Activated CD8-positive, alpha-beta T cell treated with anti-CD3 and anti-CD28 coated beads for 36 hours (primary cell): ENCODE results near the gene EPAS1. TPM values are rescaled to one million over a fixed set of nuclear protein-coding genes. Genes with fewer than 3 reads are reported as not detected.

Source experiments
- ATAC-seq: fragments of 200-7000 bp; cut with Tn5 transposase; one replicate; pipeline ENCODE4 v1.10.0; 2021; ENCODE audit warnings: mild to moderate bottlenecking, moderate library complexity
- CTCF ChIA-PET: fragments of 350-600 bp; sonication (Branson Sonifier 250); formaldehyde crosslinking; loops from one replicate; lab custom pipeline; 2021; ENCODE audit warnings: antibody characterized with exemption; lab: Charles Lee
- POLR2A ChIA-PET: fragments of 350-600 bp; sonication (Branson Sonifier 250); formaldehyde crosslinking; loops from one replicate; lab custom pipeline; 2021; ENCODE audit warnings: antibody characterized with exemption; lab: Charles Lee
- DNase-seq: peaks from one replicate; pipeline ENCODE4 v3.0.0-alpha.2; 2020
- H3K27ac Mint-ChIP-seq: one replicate; pipeline ENCODE4 v1.8.0; 2021; ENCODE audit warnings: mild to moderate bottlenecking, mixed read lengths
- H3K27me3 Mint-ChIP-seq: one replicate; pipeline ENCODE4 v1.8.0; 2021; ENCODE audit warnings: mixed read lengths
- H3K36me3 Mint-ChIP-seq: one replicate; pipeline ENCODE4 v1.8.0; 2021; ENCODE audit warnings: low read depth, mixed read lengths
- H3K4me1 Mint-ChIP-seq: one replicate; pipeline ENCODE4 v1.8.0; 2021; ENCODE audit warnings: low read depth, mixed read lengths
- H3K4me3 Mint-ChIP-seq: one replicate; pipeline ENCODE4 v1.8.0; 2021; ENCODE audit warnings: mild to moderate bottlenecking, moderate library complexity, mixed read lengths
- H3K9me3 Mint-ChIP-seq: one replicate; pipeline ENCODE4 v1.8.0; 2021; ENCODE audit warnings: mixed read lengths
- CTCF ChIP-seq: fragments of 200-600 bp; IDR thresholded peaks from one replicate; pipeline ENCODE4 v1.8.0; 2022; ENCODE audit warnings: antibody characterized with exemption, mild to moderate bottlenecking
- intact Hi-C: fragments of 100-400 bp; cut with micrococcal nuclease; formaldehyde crosslinking; loops from one replicate; pipeline ENCODE4 v1.10.0; 2022
- total RNA-seq, 2 experiments: library from RNA; stranded (reverse); gene quantifications; one replicate each; pipeline ENCODE4 v1.2.3, GENCODE V29; 2021

EPAS1 gene
- total RNA-seq, 2 experiments from 2014 or later = 8.3 to 12.2 TPM

GRCh38 chr2:46298522-46299353 lies 1.5 kb downstream of the EPAS1 start:
- Mint-ChIP-seq H3K9me3 (no peaks in the 10 kb centered on the region), H3K27ac (no peak overlapping the region), H3K4me1 (peaks cover 27% of the 10 kb centered on the region), H3K4me3 (peak overlapping the region; percentile 77), H3K27me3 (peaks cover 61% of the 10 kb centered on the region), H3K36me3 (no peaks in the 10 kb centered on the region)
- CTCF ChIA-PET = interaction anchor here (0.6 to 1.6 kb wide), 2 partner anchors 51 to 234 kb away, joined by 3 read pairs; no protein-coding TSS in a partner anchor
- peak; percentile 4 for ATAC-seq
- peak; percentile 45 for DNase-seq
- TF ChIP-seq CTCF = no peak
- intact Hi-C loops = no loop called here
- POLR2A ChIA-PET = no interaction called here

GRCh38 chr2:46299365-46300263 lies 2.4 kb downstream of the EPAS1 start:
- Mint-ChIP-seq H3K9me3 (no peaks in the 10 kb centered on the region), H3K4me1 (peaks cover 35% of the 10 kb centered on the region), H3K27me3 (peaks cover 65% of the 10 kb centered on the region), H3K27ac (no peak overlapping the region), H3K4me3 (peak overlapping the region; percentile 56), H3K36me3 (no peaks in the 10 kb centered on the region)
- intact Hi-C loops = no loop called here
- no peak for ATAC-seq
- ChIA-PET POLR2A (no interaction called here), CTCF (no interaction called here)
- no peak for TF ChIP-seq CTCF
- DNase-seq = peak; percentile 11

DNA sequence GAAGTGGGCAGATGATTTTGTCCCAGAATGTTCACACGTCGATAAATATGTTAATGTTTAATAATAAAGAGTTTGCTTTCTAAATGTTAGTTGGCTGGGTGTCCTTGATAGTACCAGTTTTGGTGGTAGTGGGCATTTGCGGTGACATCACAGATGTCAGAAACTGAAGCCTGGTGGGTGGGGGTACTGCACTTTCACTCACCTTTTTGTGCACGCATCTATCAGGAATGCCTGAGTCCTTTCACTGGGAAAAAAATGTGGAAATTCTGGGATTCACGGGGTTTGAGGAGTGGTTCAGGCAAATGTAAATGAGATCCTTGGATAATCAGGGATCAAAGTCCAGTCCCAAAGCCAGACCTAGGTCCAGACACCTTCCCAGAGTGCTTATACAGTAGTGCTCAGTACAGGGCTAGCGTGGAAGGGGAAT lies 3.2 kb downstream of the EPAS1 start:
- ChIA-PET CTCF (no interaction called here), POLR2A (no interaction called here)
- Mint-ChIP-seq H3K27me3 (peaks cover 68% of the 10 kb centered on the region), H3K4me3 (no peak overlapping the region), H3K4me1 (peaks cover 43% of the 10 kb centered on the region), H3K9me3 (no peaks in the 10 kb centered on the region), H3K36me3 (no peaks in the 10 kb centered on the region), H3K27ac (no peak overlapping the region)
- TF ChIP-seq CTCF = no peak
- intact Hi-C loops = no loop called here
- no peak for ATAC-seq
- DNase-seq = no peak

- ChIA-PET CTCF (interaction anchor here (1.7 kb wide), 1 partner anchor 239 kb away, joined by 6 read pairs; no protein-coding TSS in a partner anchor), POLR2A (interaction anchor here (1.6 kb wide), 1 partner anchor 20 kb away, joined by 4 read pairs; no protein-coding TSS in a partner anchor)
- H3K27ac Mint-ChIP-seq = no peak overlapping the region
- intact Hi-C loops = no loop called here
- H3K4me1 Mint-ChIP-seq = peaks cover 41% of the 10 kb centered on the region
- H3K9me3 Mint-ChIP-seq = no peaks in the 10 kb centered on the region
- H3K4me3 Mint-ChIP-seq = no peak overlapping the region
- H3K36me3 Mint-ChIP-seq = no peaks in the 10 kb centered on the region
- no peak for ATAC-seq
- TF ChIP-seq CTCF = no peak
- no peak for DNase-seq
- peaks cover 67% of the 10 kb centered on the region for H3K27me3 Mint-ChIP-seq
Measured at GRCh38 chr2:46302005-46302695, 4.9 kb downstream of the EPAS1 start.
